Lung (tissue), 12 donors: ENCODE results near the gene TMPRSS11D. TPM values are rescaled to one million over a fixed set of nuclear protein-coding genes. Genes with fewer than 3 reads are reported as not detected.

Experiments used
- ATAC-seq: fragments of 200-7000 bp; cut with Tn5 transposase; one replicate; pipeline ENCODE4 v1.9.1; 2020; ENCODE audit warnings: moderate number of reproducible peaks; ENCODE audit not compliant: insufficient read depth, low FRiP score
- DNase-seq, 3 donors: peaks; one replicate each; pipeline ENCODE4 v3.0.0-alpha.2; 2013 to 2017
- H3K27ac ChIP-seq, 2 donors: one replicate each; pipeline ENCODE4 v1.5.1; 2013; ENCODE audit warnings: mild to moderate bottlenecking in 2 of 2, moderate library complexity in 2 of 2, control low read depth in 1 of 2, inconsistent platforms in 1 of 2, low read depth in 1 of 2, low read length in 1 of 2
- H3K27me3 ChIP-seq, 3 donors: one replicate each; pipeline ENCODE4 v1.5.1; 2013; ENCODE audit warnings: low read length in 2 of 3; ENCODE audit not compliant: control insufficient read depth in 3 of 3, insufficient read depth in 3 of 3
- H3K36me3 ChIP-seq, 4 donors: one replicate each; pipeline ENCODE4 v1.5.1; 2013; ENCODE audit warnings: low read length in 4 of 4, mild to moderate bottlenecking in 1 of 4, moderate library complexity in 1 of 4; ENCODE audit not compliant: control insufficient read depth in 4 of 4, insufficient read depth in 4 of 4
- H3K4me1 ChIP-seq, 5 donors: one replicate each; pipeline ENCODE4 v1.5.1; 2013; ENCODE audit warnings: low read length in 5 of 5, mild to moderate bottlenecking in 2 of 5, moderate library complexity in 1 of 5; ENCODE audit not compliant: control insufficient read depth in 5 of 5, insufficient read depth in 5 of 5
- H3K4me3 ChIP-seq: one replicate; pipeline ENCODE4 v1.5.1; 2013; ENCODE audit warnings: mild to moderate bottlenecking, control low read depth, moderate library complexity
- H3K9ac ChIP-seq, 2 donors: one replicate each; pipeline ENCODE4 v1.5.1; 2013; ENCODE audit warnings: low read length in 2 of 2, control low read depth in 1 of 2; ENCODE audit not compliant: insufficient read depth in 1 of 2
- H3K9me3 ChIP-seq, 4 donors: one replicate each; pipeline ENCODE4 v1.5.1; 2013; ENCODE audit warnings: low read length in 3 of 4, mild to moderate bottlenecking in 1 of 4, moderate library complexity in 1 of 4; ENCODE audit not compliant: control insufficient read depth in 4 of 4, insufficient read depth in 3 of 4
- CTCF ChIP-seq: IDR thresholded peaks from 2 replicates; pipeline ENCODE4 v1.5.1; 2012; ENCODE audit warnings: mild to moderate bottlenecking; ENCODE audit errors: control extremely low read depth, extremely low read depth
- WGBS, 2 donors: extraction: QIAGEN DNeasy Blood & Tissue Kit; methylation state at CpG; one replicate each; pipeline ENCODE4 v1.1.7; 2013; 5-methylcytosine and 5-hydroxymethylcytosine counted together
- polyA plus RNA-seq, 2 donors: library from polyadenylated mRNA; stranded (reverse); fragments of 200-250 nt; gene quantifications; one replicate each; pipeline ENCODE4 v1.2.1, GENCODE V29; 2013
- total RNA-seq, 2 donors: library from RNA; depleted of rRNA in 1 of 2; stranded (reverse); fragments of >200 nt in 1 of 2; gene quantifications; one replicate each; pipeline ENCODE4 v1.2.1, GENCODE V29; 2014 to 2021
- donor health status: control.
- donor health status: control.
- donor health status: Bipolar disorder and iron deficiency.
- donor health status: healthy.
- donor health status: DM: yes; HTN: yes; CAD: no.

TMPRSS11D gene
- total and polyA plus RNA-seq, 4 donors = 0.04 to 0.09 TPM; not detected in 2

GRCh38 chr4:67820903-67821302 lies 62.9 kb downstream of the TMPRSS11D start:
- Histone ChIP-seq H3K27ac (no peak overlapping the region), H3K4me3 (no peak overlapping the region), H3K4me1 (no peaks in the 10 kb centered on the region), H3K9ac (no peak overlapping the region), H3K9me3 (no peaks in the 10 kb centered on the region), H3K27me3 (no peaks in the 10 kb centered on the region), H3K36me3 (no peaks in the 10 kb centered on the region)
- 95 to 96% methylated on average over 2 of the region's 2 CpGs for WGBS, 2 donors
- TF ChIP-seq CTCF = no peak
- ATAC-seq = no peak
- DNase-seq = no peak

- 90 to 97% methylated on average over 1 of the region's 1 CpG for WGBS, 2 donors
- H3K4me3 ChIP-seq = no peak overlapping the region
- no peak overlapping the region for H3K9ac ChIP-seq
- ATAC-seq (no peak), DNase-seq (no peak)
- H3K9me3 ChIP-seq = peaks cover 0 to 7% (median 5%) of the 10 kb centered on the region in 4 donors
- no peaks in the 10 kb centered on the region for H3K27me3 ChIP-seq
- no peak for TF ChIP-seq CTCF
- no peaks in the 10 kb centered on the region for H3K4me1 ChIP-seq
- H3K36me3 ChIP-seq = no peaks in the 10 kb centered on the region
- no peak overlapping the region for H3K27ac ChIP-seq
These were observed 73.8 kb downstream of the TMPRSS11D start for GRCh38 chr4:67810011-67810410.

- ATAC-seq = no peak
- H3K27ac ChIP-seq = no peak overlapping the region
- peaks cover 0 to 7% (median 5%) of the 10 kb centered on the region in 4 donors for H3K9me3 ChIP-seq
- DNase-seq = no peak
- H3K9ac ChIP-seq = no peak overlapping the region
- 90 to 94% methylated on average over 7 of the region's 7 CpGs for WGBS, 2 donors
- H3K27me3 ChIP-seq = no peaks in the 10 kb centered on the region
- no peaks in the 10 kb centered on the region for H3K36me3 ChIP-seq
- TF ChIP-seq CTCF = no peak
- H3K4me1 ChIP-seq = no peaks in the 10 kb centered on the region
- no peak overlapping the region for H3K4me3 ChIP-seq
These were observed 74.3 kb downstream of the TMPRSS11D start for GRCh38 chr4:67809502-67809901.

- no peak overlapping the region for H3K9ac ChIP-seq
- no peak overlapping the region for H3K4me3 ChIP-seq
- H3K4me1 ChIP-seq = no peaks in the 10 kb centered on the region
- TF ChIP-seq CTCF = no peak
- DNase-seq (no peak), ATAC-seq (no peak)
- H3K27ac ChIP-seq = no peak overlapping the region
- H3K27me3 ChIP-seq = no peaks in the 10 kb centered on the region
- H3K36me3 ChIP-seq = no peaks in the 10 kb centered on the region
- H3K9me3 ChIP-seq = no peaks in the 10 kb centered on the region
These were observed 87.0 kb downstream of the TMPRSS11D start for GRCh38 chr4:67796810-67797209.
